ENCODE measurements around the gene AKAP13. TPM values are rescaled to one million over a fixed set of nuclear protein-coding genes. Genes with fewer than 3 reads are reported as not detected.
A peak's percentile ranks its signal among the peaks of the same experiment; 100 is the strongest.

Gene AKAP13
- polyA plus RNA-seq, 1 experiment, result 15.5 TPM

GRCh38 chr15:85606738-85607137 is 226.3 kb downstream of the AKAP13 start:
- CTCF ChIA-PET, result interaction anchor here (1.1 to 1.5 kb wide), 2 partner anchors 10 to 311 kb away, joined by 3 to 5 read pairs; no protein-coding TSS in a partner anchor
- Histone ChIP-seq H3K27ac (ENCODE audit: low read depth, low read length) (peak overlapping the region; percentile 47), H3K27me3 (ENCODE audit: control insufficient read depth, insufficient read depth, low read length) (no peaks in the 10 kb centered on the region), H3K4me3 (ENCODE audit: low read depth, low read length) (no peak overlapping the region), H3K9me3 (ENCODE audit: control insufficient read depth, insufficient read depth, low read length) (no peaks in the 10 kb centered on the region)
- TF ChIP-seq CTCF (IDR thresholded peaks at IDR 0.05; ENCODE audit: low read depth, low read length), result no peak
- POLR2A ChIA-PET, result interaction anchor here (0.6 kb wide), 1 partner anchor 20 kb away, joined by 4 read pairs; no protein-coding TSS in a partner anchor
- DNase-seq (ENCODE audit: low read depth, low spot score), result no peak

GRCh38 chr15:85607141-85607806 is 226.9 kb downstream of the AKAP13 start:
- no peak for TF ChIP-seq CTCF (IDR thresholded peaks at IDR 0.05; ENCODE audit: low read depth, low read length)
- ChIA-PET CTCF (interaction anchor here (1.0 to 1.5 kb wide), 4 partner anchors 9 to 311 kb away, joined by 3 to 5 read pairs (median 4); no protein-coding TSS in a partner anchor), POLR2A (interaction anchor here (0.6 to 1.0 kb wide), 2 partner anchors 19 to 21 kb away, joined by 4 to 5 read pairs; no protein-coding TSS in a partner anchor)
- Histone ChIP-seq H3K27me3 (ENCODE audit: control insufficient read depth, insufficient read depth, low read length) (no peaks in the 10 kb centered on the region), H3K4me3 (ENCODE audit: low read depth, low read length) (no peak overlapping the region), H3K9me3 (ENCODE audit: control insufficient read depth, insufficient read depth, low read length) (no peaks in the 10 kb centered on the region), H3K27ac (ENCODE audit: low read depth, low read length) (no peak overlapping the region)
- no peak for DNase-seq (ENCODE audit: low read depth, low spot score)

GRCh38 chr15:85607842-85608241 is 227.4 kb downstream of the AKAP13 start:
- TF ChIP-seq CTCF (IDR thresholded peaks at IDR 0.05; ENCODE audit: low read depth, low read length), result no peak
- Histone ChIP-seq H3K27me3 (ENCODE audit: control insufficient read depth, insufficient read depth, low read length) (no peaks in the 10 kb centered on the region), H3K27ac (ENCODE audit: low read depth, low read length) (no peak overlapping the region), H3K9me3 (ENCODE audit: control insufficient read depth, insufficient read depth, low read length) (no peaks in the 10 kb centered on the region), H3K4me3 (ENCODE audit: low read depth, low read length) (no peak overlapping the region)
- POLR2A ChIA-PET, result interaction anchor here (1.0 to 1.1 kb wide), 2 partner anchors 11 to 18 kb away, joined by 3 to 5 read pairs; no protein-coding TSS in a partner anchor
- CTCF ChIA-PET, result interaction anchor here (1.0 to 1.5 kb wide), 4 partner anchors 8 to 312 kb away, joined by 3 to 5 read pairs (median 4); no protein-coding TSS in a partner anchor
- peak; percentile 54 for DNase-seq (ENCODE audit: low read depth, low spot score)

GRCh38 chr15:85609492-85609891 is 229.1 kb downstream of the AKAP13 start:
- H3K27ac ChIP-seq (ENCODE audit: low read depth, low read length), result no peak overlapping the region
- no peaks in the 10 kb centered on the region for H3K27me3 ChIP-seq (ENCODE audit: control insufficient read depth, insufficient read depth, low read length)
- no peak for DNase-seq (ENCODE audit: low read depth, low spot score)
- H3K9me3 ChIP-seq (ENCODE audit: control insufficient read depth, insufficient read depth, low read length), result no peaks in the 10 kb centered on the region
- ChIA-PET POLR2A (no interaction called here), CTCF (no interaction called here)
- H3K4me3 ChIP-seq (ENCODE audit: low read depth, low read length), result no peak overlapping the region
- TF ChIP-seq CTCF (IDR thresholded peaks at IDR 0.05; ENCODE audit: low read depth, low read length), result no peak

GRCh38 chr15:85611361-85611760 is 231.0 kb downstream of the AKAP13 start:
- Histone ChIP-seq H3K27ac (ENCODE audit: low read depth, low read length) (no peak overlapping the region), H3K9me3 (ENCODE audit: control insufficient read depth, insufficient read depth, low read length) (no peaks in the 10 kb centered on the region), H3K4me3 (ENCODE audit: low read depth, low read length) (no peak overlapping the region), H3K27me3 (ENCODE audit: control insufficient read depth, insufficient read depth, low read length) (no peaks in the 10 kb centered on the region)
- ChIA-PET CTCF (no interaction called here), POLR2A (no interaction called here)
- no peak for TF ChIP-seq CTCF (IDR thresholded peaks at IDR 0.05; ENCODE audit: low read depth, low read length)
- no peak for DNase-seq (ENCODE audit: low read depth, low spot score)

Data from AG04450 (cell line).